Lung (tissue), 12 donors: ENCODE data around the gene NUCKS1. TPM values are rescaled to one million over a fixed set of nuclear protein-coding genes. Genes with fewer than 3 reads are reported as not detected.

Source experiments
- ATAC-seq: fragments of 200-7000 bp; cut with Tn5 transposase; one replicate; pipeline ENCODE4 v1.9.1; 2020; ENCODE audit warnings: moderate number of reproducible peaks; ENCODE audit not compliant: insufficient read depth, low FRiP score
- DNase-seq, 3 donors: peaks; one replicate each; pipeline ENCODE4 v3.0.0-alpha.2; 2013 to 2017
- H3K27ac ChIP-seq, 2 donors: one replicate each; pipeline ENCODE4 v1.5.1; 2013; ENCODE audit warnings: mild to moderate bottlenecking in 2 of 2, moderate library complexity in 2 of 2, control low read depth in 1 of 2, inconsistent platforms in 1 of 2, low read depth in 1 of 2, low read length in 1 of 2
- H3K27me3 ChIP-seq, 3 donors: one replicate each; pipeline ENCODE4 v1.5.1; 2013; ENCODE audit warnings: low read length in 2 of 3; ENCODE audit not compliant: control insufficient read depth in 3 of 3, insufficient read depth in 3 of 3
- H3K36me3 ChIP-seq, 4 donors: one replicate each; pipeline ENCODE4 v1.5.1; 2013; ENCODE audit warnings: low read length in 4 of 4, mild to moderate bottlenecking in 1 of 4, moderate library complexity in 1 of 4; ENCODE audit not compliant: control insufficient read depth in 4 of 4, insufficient read depth in 4 of 4
- H3K4me1 ChIP-seq, 5 donors: one replicate each; pipeline ENCODE4 v1.5.1; 2013; ENCODE audit warnings: low read length in 5 of 5, mild to moderate bottlenecking in 2 of 5, moderate library complexity in 1 of 5; ENCODE audit not compliant: control insufficient read depth in 5 of 5, insufficient read depth in 5 of 5
- H3K4me3 ChIP-seq: one replicate; pipeline ENCODE4 v1.5.1; 2013; ENCODE audit warnings: mild to moderate bottlenecking, control low read depth, moderate library complexity
- H3K9ac ChIP-seq, 2 donors: one replicate each; pipeline ENCODE4 v1.5.1; 2013; ENCODE audit warnings: low read length in 2 of 2, control low read depth in 1 of 2; ENCODE audit not compliant: insufficient read depth in 1 of 2
- H3K9me3 ChIP-seq, 4 donors: one replicate each; pipeline ENCODE4 v1.5.1; 2013; ENCODE audit warnings: low read length in 3 of 4, mild to moderate bottlenecking in 1 of 4, moderate library complexity in 1 of 4; ENCODE audit not compliant: control insufficient read depth in 4 of 4, insufficient read depth in 3 of 4
- WGBS, 2 donors: extraction: QIAGEN DNeasy Blood & Tissue Kit; methylation state at CpG; one replicate each; pipeline ENCODE4 v1.1.7; 2013; 5-methylcytosine and 5-hydroxymethylcytosine counted together
- polyA plus RNA-seq, 2 donors: library from polyadenylated mRNA; stranded (reverse); fragments of 200-250 nt; gene quantifications; one replicate each; pipeline ENCODE4 v1.2.1, GENCODE V29; 2013
- total RNA-seq, 2 donors: library from RNA; depleted of rRNA in 1 of 2; stranded (reverse); fragments of >200 nt in 1 of 2; gene quantifications; one replicate each; pipeline ENCODE4 v1.2.1, GENCODE V29; 2014 to 2021
- TF ChIP-seq, protein P1 (sequence below): IDR thresholded peaks from 2 replicates; pipeline ENCODE4 v1.5.1; 2012; ENCODE audit warnings: mild to moderate bottlenecking; ENCODE audit errors: control extremely low read depth, extremely low read depth
- donor health status: control.
- donor health status: control.
- donor health status: Bipolar disorder and iron deficiency.
- donor health status: healthy.
- donor health status: DM: yes; HTN: yes; CAD: no.

NUCKS1 gene
- total and polyA plus RNA-seq, 4 donors = 28.6 to 285 (median 82.6) TPM

DNA sequence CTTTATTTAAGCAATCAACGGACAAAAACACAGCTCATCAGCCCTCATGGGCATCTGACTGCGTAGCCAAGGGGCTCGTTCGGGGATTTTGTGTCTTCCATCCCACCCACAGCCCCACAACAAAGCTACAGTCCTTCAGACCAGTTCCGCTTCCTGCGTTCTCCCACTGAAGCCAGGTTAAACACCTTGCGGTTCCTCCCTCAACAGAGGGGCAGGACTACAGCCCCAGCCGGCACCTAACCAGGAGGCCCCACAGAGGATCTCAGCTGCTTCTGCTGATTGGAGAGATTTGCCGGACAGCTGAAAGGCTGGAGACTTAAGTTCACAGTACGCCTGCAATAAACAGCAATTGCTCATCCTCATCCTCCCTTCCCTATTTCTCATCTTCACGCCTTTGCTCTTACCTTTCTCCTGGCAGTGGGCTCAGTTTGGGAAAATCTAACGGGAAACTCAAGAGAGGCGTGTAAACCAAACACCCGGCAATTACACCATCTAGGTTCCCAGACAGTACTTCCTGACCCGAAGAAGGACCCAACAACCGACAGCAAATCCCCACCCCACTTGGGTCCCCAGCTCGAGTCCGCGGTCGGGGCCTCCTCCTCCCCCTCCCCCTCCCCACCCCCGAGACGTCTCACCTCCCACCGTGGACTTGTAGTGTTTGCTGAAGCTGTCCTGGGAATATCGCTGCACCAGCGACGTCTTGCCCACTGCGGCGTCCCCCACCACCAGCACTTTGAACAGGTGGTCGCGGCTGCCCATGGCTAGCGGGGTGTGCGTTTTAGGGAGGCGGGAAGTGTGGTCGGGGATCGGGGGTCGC lies 24.4 kb upstream of the NUCKS1 start:
- TF ChIP-seq, protein P1, sequence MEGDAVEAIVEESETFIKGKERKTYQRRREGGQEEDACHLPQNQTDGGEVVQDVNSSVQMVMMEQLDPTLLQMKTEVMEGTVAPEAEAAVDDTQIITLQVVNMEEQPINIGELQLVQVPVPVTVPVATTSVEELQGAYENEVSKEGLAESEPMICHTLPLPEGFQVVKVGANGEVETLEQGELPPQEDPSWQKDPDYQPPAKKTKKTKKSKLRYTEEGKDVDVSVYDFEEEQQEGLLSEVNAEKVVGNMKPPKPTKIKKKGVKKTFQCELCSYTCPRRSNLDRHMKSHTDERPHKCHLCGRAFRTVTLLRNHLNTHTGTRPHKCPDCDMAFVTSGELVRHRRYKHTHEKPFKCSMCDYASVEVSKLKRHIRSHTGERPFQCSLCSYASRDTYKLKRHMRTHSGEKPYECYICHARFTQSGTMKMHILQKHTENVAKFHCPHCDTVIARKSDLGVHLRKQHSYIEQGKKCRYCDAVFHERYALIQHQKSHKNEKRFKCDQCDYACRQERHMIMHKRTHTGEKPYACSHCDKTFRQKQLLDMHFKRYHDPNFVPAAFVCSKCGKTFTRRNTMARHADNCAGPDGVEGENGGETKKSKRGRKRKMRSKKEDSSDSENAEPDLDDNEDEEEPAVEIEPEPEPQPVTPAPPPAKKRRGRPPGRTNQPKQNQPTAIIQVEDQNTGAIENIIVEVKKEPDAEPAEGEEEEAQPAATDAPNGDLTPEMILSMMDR = no peak

DNA sequence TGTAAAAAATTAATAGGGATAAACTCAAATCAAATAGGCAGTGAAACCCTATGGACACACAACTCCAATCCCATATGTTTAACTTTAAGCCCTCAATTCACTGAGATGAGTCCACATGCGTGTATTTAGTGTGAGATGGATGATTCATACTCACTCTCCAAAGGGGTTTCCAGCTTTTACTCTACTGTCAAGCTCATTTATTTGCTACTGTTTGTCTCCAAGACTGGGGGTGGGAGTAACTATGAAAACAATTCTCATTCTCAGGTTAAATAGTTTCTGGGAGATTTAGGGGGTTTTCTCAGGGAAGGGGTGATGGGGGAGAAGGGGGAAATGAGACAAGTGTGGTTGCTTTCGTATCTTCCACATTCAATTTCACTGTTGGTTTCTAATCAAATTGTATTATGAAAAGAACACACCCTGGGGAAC lies 22.6 kb upstream of the NUCKS1 start:
- no peak overlapping the region for H3K9ac ChIP-seq
- DNase-seq (no peak), ATAC-seq (no peak)
- WGBS, 2 donors = 82 to 86% methylated on average over 2 of the region's 2 CpGs
- peaks cover 0 to 9% (median 5%) of the 10 kb centered on the region in 5 donors for H3K4me1 ChIP-seq
- TF ChIP-seq, protein P1 = no peak
- peaks cover 0 to 1% (median 0%) of the 10 kb centered on the region in 4 donors for H3K9me3 ChIP-seq
- H3K27me3 ChIP-seq = peaks cover 0 to 23% (median 18%) of the 10 kb centered on the region in 3 donors
- H3K27ac ChIP-seq = no peak overlapping the region
- peaks cover 0 to 6% (median 0%) of the 10 kb centered on the region in 4 donors for H3K36me3 ChIP-seq
- no peak overlapping the region for H3K4me3 ChIP-seq

More for the DNA sequence above, 24.4 kb upstream of the NUCKS1 start:
- WGBS, 2 donors = 13 to 14% methylated on average over 36 of the region's 36 CpGs
- no peak for ATAC-seq
- peak in 1 of 3 donors; percentile 6 for DNase-seq
- Histone ChIP-seq H3K9ac (peak overlapping the region in 1 of 2 donors; percentile 4), H3K9me3 (peaks cover 0 to 1% (median 0%) of the 10 kb centered on the region in 4 donors), H3K4me3 (peak overlapping the region; percentile 83), H3K36me3 (peaks cover 0 to 4% (median 0%) of the 10 kb centered on the region in 4 donors), H3K27ac (peak overlapping the region in 1 of 2 donors; percentile 73), H3K27me3 (peaks cover 0 to 23% (median 20%) of the 10 kb centered on the region in 3 donors), H3K4me1 (peaks cover 0 to 9% (median 5%) of the 10 kb centered on the region in 5 donors)

- TF ChIP-seq, protein P1 = no peak
- no peak overlapping the region for H3K27ac ChIP-seq
- peaks cover 0 to 23% (median 13%) of the 10 kb centered on the region in 3 donors for H3K27me3 ChIP-seq
- H3K9ac ChIP-seq = no peak overlapping the region
- 88 to 92% methylated on average over 4 of the region's 4 CpGs for WGBS, 2 donors
- DNase-seq = no peak
- peaks cover 0 to 1% (median 0%) of the 10 kb centered on the region in 4 donors for H3K9me3 ChIP-seq
- ATAC-seq = no peak
- H3K4me1 ChIP-seq = peaks cover 0 to 9% (median 5%) of the 10 kb centered on the region in 5 donors
- no peak overlapping the region for H3K4me3 ChIP-seq
- H3K36me3 ChIP-seq = peaks cover 0 to 6% (median 0%) of the 10 kb centered on the region in 4 donors
Measured at GRCh38 chr1:205770618-205771017, 20.6 kb upstream of the NUCKS1 start.
